GM18951 (cell line): Measurements from ENCODE around the gene L3MBTL2.
"Not testable (repeated sequence)": the region's sequence is repeated elsewhere in the genome, so short reads cannot be mapped to it uniquely, and the experiment has no call there.

ENCODE experiments used
- POLR2A ChIP-seq: IDR thresholded peaks from 4 replicates; pipeline ENCODE4 v1.6.1; 2011; ENCODE audit warnings: mild to moderate bottlenecking; ENCODE audit not compliant: insufficient read length, insufficient read depth; ENCODE audit errors: extremely low read depth
- in situ Hi-C: fragments of 300-500 bp; cut with MboI; formaldehyde crosslinking; loops from one replicate; pipeline ENCODE4 v1.12.0; 2022; ENCODE audit warnings: low sequenced_read_pairs, mixed read lengths, inconsistent platforms; ENCODE audit not compliant: unreplicated experiment

The L3MBTL2 gene

GRCh38 chr22:41256254-41257253 is 51.4 kb downstream of the L3MBTL2 start:
- in situ Hi-C loops: no loop called here
- no peak for TF ChIP-seq POLR2A

- in situ Hi-C loops: no loop called here
- TF ChIP-seq POLR2A: no peak
Observed at GRCh38 chr22:41257696-41258095, 52.6 kb downstream of the L3MBTL2 start.

- in situ Hi-C loops: not testable (repeated sequence)
Observed at GRCh38 chr22:41259756-41260155, 54.6 kb downstream of the L3MBTL2 start.

GRCh38 chr22:41260871-41261270 is 55.8 kb downstream of the L3MBTL2 start:
- in situ Hi-C loops: no loop called here
- TF ChIP-seq POLR2A: no peak

DNA sequence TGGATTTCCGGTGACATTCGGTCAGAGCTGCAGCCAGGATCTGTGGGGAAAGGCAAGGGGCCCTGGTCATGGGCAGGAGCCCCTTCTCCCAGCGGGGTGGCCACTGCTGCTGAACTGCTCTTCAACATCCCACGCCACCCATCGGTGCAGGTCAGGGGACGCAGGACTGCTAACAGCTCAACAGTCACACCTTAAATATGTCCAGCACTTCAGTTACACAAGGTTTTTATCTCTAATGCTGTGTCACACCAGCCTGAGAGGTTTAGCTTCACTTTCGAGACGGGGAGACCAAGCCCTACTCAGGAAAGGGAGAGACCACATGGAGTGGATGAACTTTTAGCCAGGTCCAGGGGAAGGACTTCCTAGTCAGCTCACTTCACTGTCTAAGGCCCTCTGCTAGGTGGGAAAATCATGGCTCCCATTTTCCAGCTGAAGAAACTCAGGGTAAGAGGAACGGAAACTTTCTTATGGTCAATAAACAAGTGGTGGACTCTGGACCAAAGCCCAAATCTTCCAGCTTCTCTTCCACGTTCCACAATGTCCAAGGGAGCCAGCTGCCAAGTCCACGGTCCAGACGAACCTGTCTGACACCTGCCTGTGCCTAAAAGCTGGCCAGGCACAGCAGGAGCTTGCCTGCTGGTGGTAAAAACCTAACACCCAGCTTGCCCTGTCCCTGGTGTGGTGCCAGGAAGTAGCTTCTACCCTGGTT is 56.6 kb downstream of the L3MBTL2 start:
- in situ Hi-C loops: no loop called here
- TF ChIP-seq POLR2A: no peak

GRCh38 chr22:41262250-41262765 is 57.2 kb downstream of the L3MBTL2 start:
- in situ Hi-C loops: no loop called here
- TF ChIP-seq POLR2A: no peak

GRCh38 chr22:41263704-41264103 is 58.6 kb downstream of the L3MBTL2 start:
- in situ Hi-C loops: no loop called here
- no peak for TF ChIP-seq POLR2A

- TF ChIP-seq POLR2A: no peak
- in situ Hi-C loops: no loop called here
Observed at GRCh38 chr22:41264408-41264941, 59.4 kb downstream of the L3MBTL2 start.

DNA sequence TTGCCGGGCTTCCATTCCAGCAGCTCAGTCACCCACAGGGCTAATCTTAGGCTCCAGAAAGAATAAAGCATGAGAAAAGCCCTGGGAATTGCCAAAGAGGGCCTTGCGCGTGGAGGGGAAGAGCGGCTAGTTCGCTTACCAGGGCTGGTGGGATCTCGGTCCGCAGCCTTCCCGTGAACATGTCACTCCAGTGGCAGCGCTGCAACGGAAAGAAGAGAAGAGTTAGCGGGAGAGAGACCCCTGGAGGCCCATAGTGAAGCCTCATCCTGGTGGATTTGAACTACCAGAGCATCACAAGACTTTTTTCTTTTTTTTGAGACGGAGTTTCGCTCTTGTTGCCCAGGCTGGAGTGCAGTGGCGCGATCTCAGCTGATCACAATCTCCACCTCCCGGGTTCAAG is 62.8 kb downstream of the L3MBTL2 start:
- no peak for TF ChIP-seq POLR2A
- in situ Hi-C loops: no loop called here

- in situ Hi-C loops: no loop called here
- no peak for TF ChIP-seq POLR2A
Observed at GRCh38 chr22:41271787-41272186, 66.7 kb downstream of the L3MBTL2 start.

- no peak for TF ChIP-seq POLR2A
- in situ Hi-C loops: no loop called here
Observed at GRCh38 chr22:41273128-41273527, 68.0 kb downstream of the L3MBTL2 start.

DNA sequence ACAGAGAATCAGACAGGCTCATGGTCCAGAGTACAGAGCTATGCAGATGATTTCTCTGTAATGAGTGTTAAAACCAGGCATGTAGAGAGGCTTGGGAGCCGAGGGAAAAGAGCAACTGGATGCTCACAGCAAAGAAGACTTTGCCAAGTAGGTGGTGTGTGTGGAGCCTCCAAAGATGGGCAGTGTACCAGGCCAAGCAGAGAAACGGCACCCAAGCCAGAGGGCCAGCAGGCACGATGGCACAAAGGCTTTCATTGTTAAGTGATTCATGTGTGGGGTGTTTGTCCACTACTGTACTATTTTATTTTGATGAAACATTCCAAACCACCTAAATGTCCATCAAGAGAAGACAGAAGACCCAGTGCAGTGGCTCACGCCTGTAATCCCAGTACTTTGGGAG is 69.7 kb downstream of the L3MBTL2 start:
- TF ChIP-seq POLR2A: no peak
- in situ Hi-C loops: no loop called here

GRCh38 chr22:41280065-41280464 is 75.0 kb downstream of the L3MBTL2 start:
- no peak for TF ChIP-seq POLR2A
- in situ Hi-C loops: no loop called here
